ENCODE measurements around the gene PAFAH1B2.
"Not testable (repeated sequence)": the region's sequence is repeated elsewhere in the genome, so short reads cannot be mapped to it uniquely, and the experiment has no call there.

PAFAH1B2 gene

DNA sequence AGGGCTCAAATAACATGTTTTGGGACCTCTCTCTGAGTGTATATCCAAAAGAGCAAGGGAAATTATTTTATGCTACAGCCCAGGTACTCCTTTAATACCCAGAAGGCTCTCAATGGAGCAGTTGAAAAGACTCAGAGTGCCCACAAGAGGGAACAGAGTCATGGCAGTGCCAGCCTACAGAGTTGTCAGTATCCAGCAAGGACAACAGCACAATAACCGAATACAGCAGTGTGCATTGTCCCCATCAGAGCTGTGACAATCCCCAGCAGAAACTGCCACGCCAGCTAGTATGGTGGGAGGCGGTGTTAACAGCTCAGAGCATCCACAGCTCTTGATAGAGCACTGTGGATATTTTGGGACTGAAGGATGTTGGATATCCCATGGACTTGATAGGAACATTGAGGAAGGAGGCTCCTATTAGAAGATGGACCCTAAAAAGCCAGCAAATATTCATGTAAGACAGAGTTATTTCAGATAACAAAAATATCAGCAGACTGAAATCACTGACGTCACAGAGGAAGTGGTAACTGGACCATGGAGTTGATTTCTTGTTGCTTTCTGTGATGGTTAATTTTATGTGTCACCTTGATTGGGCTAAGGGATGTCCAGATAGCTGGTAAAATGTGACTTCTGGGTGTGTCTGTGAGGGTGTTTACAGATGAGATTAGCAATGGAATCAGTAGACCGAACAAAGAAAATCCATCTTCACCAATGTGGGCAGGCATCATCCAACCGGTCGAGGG, 17.7 kb upstream of the PAFAH1B2 start:
- H3K4me3 ChIP-seq (ENCODE audit: low read depth, low read length): no peak overlapping the region
- H3K9me3 ChIP-seq (ENCODE audit: severe bottlenecking): no peaks in the 10 kb centered on the region
- no peaks in the 10 kb centered on the region for H3K27me3 ChIP-seq (ENCODE audit: insufficient read depth, low read depth, severe bottlenecking)
- TF ChIP-seq, protein P1, sequence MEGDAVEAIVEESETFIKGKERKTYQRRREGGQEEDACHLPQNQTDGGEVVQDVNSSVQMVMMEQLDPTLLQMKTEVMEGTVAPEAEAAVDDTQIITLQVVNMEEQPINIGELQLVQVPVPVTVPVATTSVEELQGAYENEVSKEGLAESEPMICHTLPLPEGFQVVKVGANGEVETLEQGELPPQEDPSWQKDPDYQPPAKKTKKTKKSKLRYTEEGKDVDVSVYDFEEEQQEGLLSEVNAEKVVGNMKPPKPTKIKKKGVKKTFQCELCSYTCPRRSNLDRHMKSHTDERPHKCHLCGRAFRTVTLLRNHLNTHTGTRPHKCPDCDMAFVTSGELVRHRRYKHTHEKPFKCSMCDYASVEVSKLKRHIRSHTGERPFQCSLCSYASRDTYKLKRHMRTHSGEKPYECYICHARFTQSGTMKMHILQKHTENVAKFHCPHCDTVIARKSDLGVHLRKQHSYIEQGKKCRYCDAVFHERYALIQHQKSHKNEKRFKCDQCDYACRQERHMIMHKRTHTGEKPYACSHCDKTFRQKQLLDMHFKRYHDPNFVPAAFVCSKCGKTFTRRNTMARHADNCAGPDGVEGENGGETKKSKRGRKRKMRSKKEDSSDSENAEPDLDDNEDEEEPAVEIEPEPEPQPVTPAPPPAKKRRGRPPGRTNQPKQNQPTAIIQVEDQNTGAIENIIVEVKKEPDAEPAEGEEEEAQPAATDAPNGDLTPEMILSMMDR (IDR thresholded peaks at IDR 0.05; ENCODE audit: low read depth, low read length): no peak
- H3K36me3 ChIP-seq: no peaks in the 10 kb centered on the region
- no peak overlapping the region for H3K27ac ChIP-seq
- DNase-seq: no peak

GRCh38 chr11:117127171-117127901, 16.8 kb upstream of the PAFAH1B2 start:
- no peaks in the 10 kb centered on the region for H3K9me3 ChIP-seq (ENCODE audit: severe bottlenecking)
- TF ChIP-seq, protein P1 (IDR thresholded peaks at IDR 0.05; ENCODE audit: low read depth, low read length): no peak
- DNase-seq: no peak
- H3K27ac ChIP-seq: no peak overlapping the region
- no peaks in the 10 kb centered on the region for H3K36me3 ChIP-seq
- no peaks in the 10 kb centered on the region for H3K27me3 ChIP-seq (ENCODE audit: insufficient read depth, low read depth, severe bottlenecking)
- H3K4me3 ChIP-seq (ENCODE audit: low read depth, low read length): no peak overlapping the region

GRCh38 chr11:117128289-117128688, 15.8 kb upstream of the PAFAH1B2 start:
- DNase-seq: no peak
- no peaks in the 10 kb centered on the region for H3K9me3 ChIP-seq (ENCODE audit: severe bottlenecking)
- H3K27ac ChIP-seq: no peak overlapping the region
- TF ChIP-seq, protein P1 (IDR thresholded peaks at IDR 0.05; ENCODE audit: low read depth, low read length): no peak
- H3K4me3 ChIP-seq (ENCODE audit: low read depth, low read length): no peak overlapping the region
- H3K36me3 ChIP-seq: no peaks in the 10 kb centered on the region
- no peaks in the 10 kb centered on the region for H3K27me3 ChIP-seq (ENCODE audit: insufficient read depth, low read depth, severe bottlenecking)

GRCh38 chr11:117130396-117130795, 13.7 kb upstream of the PAFAH1B2 start:
- H3K4me3 ChIP-seq (ENCODE audit: low read depth, low read length); H3K36me3 ChIP-seq; H3K9me3 ChIP-seq (ENCODE audit: severe bottlenecking); H3K27me3 ChIP-seq (ENCODE audit: insufficient read depth, low read depth, severe bottlenecking); H3K27ac ChIP-seq; DNase-seq: not testable (repeated sequence)

GRCh38 chr11:117130879-117131278, 13.2 kb upstream of the PAFAH1B2 start:
- Histone ChIP-seq H3K27ac (no peak overlapping the region), H3K36me3 (no peaks in the 10 kb centered on the region), H3K4me3 (ENCODE audit: low read depth, low read length) (no peak overlapping the region), H3K27me3 (ENCODE audit: insufficient read depth, low read depth, severe bottlenecking) (no peaks in the 10 kb centered on the region), H3K9me3 (ENCODE audit: severe bottlenecking) (no peaks in the 10 kb centered on the region)
- TF ChIP-seq, protein P1 (IDR thresholded peaks at IDR 0.05; ENCODE audit: low read depth, low read length): no peak
- no peak for DNase-seq

GRCh38 chr11:117134431-117134830, 9.7 kb upstream of the PAFAH1B2 start:
- H3K27ac ChIP-seq: no peak overlapping the region
- no peak overlapping the region for H3K4me3 ChIP-seq (ENCODE audit: low read depth, low read length)
- H3K9me3 ChIP-seq (ENCODE audit: severe bottlenecking): no peaks in the 10 kb centered on the region
- DNase-seq: no peak
- H3K36me3 ChIP-seq: no peaks in the 10 kb centered on the region
- TF ChIP-seq, protein P1 (IDR thresholded peaks at IDR 0.05; ENCODE audit: low read depth, low read length): no peak
- no peaks in the 10 kb centered on the region for H3K27me3 ChIP-seq (ENCODE audit: insufficient read depth, low read depth, severe bottlenecking)

DNA sequence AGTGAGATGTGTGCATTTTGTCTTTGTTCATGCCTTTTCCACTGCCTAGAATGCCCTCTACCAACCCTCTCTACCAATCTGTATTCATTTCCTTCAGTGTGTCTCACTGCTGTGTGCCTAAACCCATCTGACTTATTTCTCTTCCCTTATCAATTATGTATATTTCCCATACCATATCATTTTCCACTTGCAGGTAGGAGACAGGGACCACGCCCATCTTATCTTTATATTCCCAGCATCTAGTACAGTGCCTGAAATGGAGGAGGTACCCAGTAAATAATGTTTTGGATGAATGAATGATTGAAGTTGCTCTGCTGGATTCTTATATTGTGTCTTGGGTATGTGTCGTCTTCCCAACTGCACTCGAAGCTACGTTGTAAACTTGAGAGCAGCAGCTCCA, 9.1 kb upstream of the PAFAH1B2 start:
- not testable (repeated sequence) for DNase-seq; H3K4me3 ChIP-seq (ENCODE audit: low read depth, low read length); H3K27me3 ChIP-seq (ENCODE audit: insufficient read depth, low read depth, severe bottlenecking); H3K9me3 ChIP-seq (ENCODE audit: severe bottlenecking); H3K27ac ChIP-seq; H3K36me3 ChIP-seq

- H3K9me3 ChIP-seq (ENCODE audit: severe bottlenecking); H3K36me3 ChIP-seq; H3K27me3 ChIP-seq (ENCODE audit: insufficient read depth, low read depth, severe bottlenecking); H3K27ac ChIP-seq; DNase-seq; H3K4me3 ChIP-seq (ENCODE audit: low read depth, low read length): not testable (repeated sequence)
Observed at GRCh38 chr11:117137223-117138086, 6.6 kb upstream of the PAFAH1B2 start.
